Lower leg skin (tissue), 3 donors: ENCODE measurements around the gene SLPI.

Experiments
- CTCF ChIP-seq, 3 donors: fragments of 450-650 bp; IDR thresholded peaks; one replicate each; pipeline ENCODE4 v1.5.1; 2016; ENCODE audit warnings: antibody characterized with exemption in 3 of 3, mild to moderate bottlenecking in 3 of 3, moderate library complexity in 2 of 3
- POLR2A ChIP-seq, 2 donors: fragments of 450-650 bp; IDR thresholded peaks; one replicate each; pipeline ENCODE4 v1.6.1; 2016 to 2017; ENCODE audit warnings: antibody characterized with exemption in 2 of 2, mild to moderate bottlenecking in 1 of 2, moderate library complexity in 1 of 2

- TF ChIP-seq POLR2A (IDR thresholded peaks at IDR 0.05), result no peak
- TF ChIP-seq CTCF (IDR thresholded peaks at IDR 0.05), result no peak
These were observed 44.4 kb downstream of the SLPI start for GRCh38 chr20:45209924-45210323.
